ENCODE measurements around the gene ATP5MG. TPM values are rescaled to one million over a fixed set of nuclear protein-coding genes. Genes with fewer than 3 reads are reported as not detected.

Gene ATP5MG
- total RNA-seq, 2 donors from 2014 or later, result 82.3 to 122 TPM

- H3K4me1 ChIP-seq, result peaks cover 0 to 44% of the 10 kb centered on the region in 2 donors
- TF ChIP-seq, protein P1, sequence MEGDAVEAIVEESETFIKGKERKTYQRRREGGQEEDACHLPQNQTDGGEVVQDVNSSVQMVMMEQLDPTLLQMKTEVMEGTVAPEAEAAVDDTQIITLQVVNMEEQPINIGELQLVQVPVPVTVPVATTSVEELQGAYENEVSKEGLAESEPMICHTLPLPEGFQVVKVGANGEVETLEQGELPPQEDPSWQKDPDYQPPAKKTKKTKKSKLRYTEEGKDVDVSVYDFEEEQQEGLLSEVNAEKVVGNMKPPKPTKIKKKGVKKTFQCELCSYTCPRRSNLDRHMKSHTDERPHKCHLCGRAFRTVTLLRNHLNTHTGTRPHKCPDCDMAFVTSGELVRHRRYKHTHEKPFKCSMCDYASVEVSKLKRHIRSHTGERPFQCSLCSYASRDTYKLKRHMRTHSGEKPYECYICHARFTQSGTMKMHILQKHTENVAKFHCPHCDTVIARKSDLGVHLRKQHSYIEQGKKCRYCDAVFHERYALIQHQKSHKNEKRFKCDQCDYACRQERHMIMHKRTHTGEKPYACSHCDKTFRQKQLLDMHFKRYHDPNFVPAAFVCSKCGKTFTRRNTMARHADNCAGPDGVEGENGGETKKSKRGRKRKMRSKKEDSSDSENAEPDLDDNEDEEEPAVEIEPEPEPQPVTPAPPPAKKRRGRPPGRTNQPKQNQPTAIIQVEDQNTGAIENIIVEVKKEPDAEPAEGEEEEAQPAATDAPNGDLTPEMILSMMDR (IDR thresholded peaks at IDR 0.05), result no peak
These were observed 42.3 kb downstream of the ATP5MG start for GRCh38 chr11:118443590-118444218.

DNA sequence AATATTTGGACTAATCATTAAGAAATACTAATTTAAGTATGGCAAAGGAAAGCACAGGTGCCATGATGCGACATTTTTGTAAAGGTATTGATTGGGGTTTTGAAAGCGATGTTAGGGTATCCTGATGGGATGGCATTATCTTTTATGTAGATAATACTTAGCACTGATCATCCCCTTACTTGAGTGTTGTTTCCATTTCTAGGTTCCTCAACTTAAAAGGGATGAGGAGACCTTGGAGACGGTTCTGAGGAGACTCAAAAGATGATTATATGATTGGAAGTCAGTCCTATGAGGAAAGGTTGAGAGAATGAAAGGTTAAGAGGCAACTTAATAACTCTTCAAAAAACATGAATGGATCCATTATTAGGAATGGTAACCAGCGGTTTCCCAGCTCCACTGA, 46.0 kb downstream of the ATP5MG start:
- H3K36me3 ChIP-seq, result no peaks in the 10 kb centered on the region
- no peak overlapping the region for H3K4me3 ChIP-seq
- no peaks in the 10 kb centered on the region for H3K27me3 ChIP-seq
- TF ChIP-seq, protein P1 (IDR thresholded peaks at IDR 0.05), result no peak
- H3K4me1 ChIP-seq, result peaks cover 0 to 10% of the 10 kb centered on the region in 2 donors
- DNase-seq (ENCODE audit: low spot score), result no peak
- no peaks in the 10 kb centered on the region for H3K9me3 ChIP-seq
- no peak overlapping the region for H3K27ac ChIP-seq

More at GRCh38 chr11:118443590-118444218, 42.3 kb downstream of the ATP5MG start:
- no peak for DNase-seq (ENCODE audit: low spot score)
- Histone ChIP-seq H3K27ac (no peak overlapping the region), H3K27me3 (no peaks in the 10 kb centered on the region), H3K9me3 (no peaks in the 10 kb centered on the region), H3K36me3 (no peaks in the 10 kb centered on the region), H3K4me3 (no peak overlapping the region)

- H3K4me3 ChIP-seq, result no peak overlapping the region
- TF ChIP-seq, protein P1 (IDR thresholded peaks at IDR 0.05), result no peak
- no peaks in the 10 kb centered on the region for H3K27me3 ChIP-seq
- H3K27ac ChIP-seq, result no peak overlapping the region
- H3K9me3 ChIP-seq, result no peaks in the 10 kb centered on the region
- no peaks in the 10 kb centered on the region for H3K36me3 ChIP-seq
- peaks cover 0 to 3% of the 10 kb centered on the region in 2 donors for H3K4me1 ChIP-seq
- DNase-seq (ENCODE audit: low spot score), result no peak
These were observed 46.9 kb downstream of the ATP5MG start for GRCh38 chr11:118448294-118448693.

- DNase-seq (ENCODE audit: low spot score), result no peak
- Histone ChIP-seq H3K36me3 (no peaks in the 10 kb centered on the region), H3K4me1 (no peaks in the 10 kb centered on the region), H3K4me3 (no peak overlapping the region), H3K9me3 (no peaks in the 10 kb centered on the region), H3K27me3 (no peaks in the 10 kb centered on the region), H3K27ac (no peak overlapping the region)
- TF ChIP-seq, protein P1 (IDR thresholded peaks at IDR 0.05), result no peak
These were observed 48.0 kb downstream of the ATP5MG start for GRCh38 chr11:118449316-118449918.

- Histone ChIP-seq H3K36me3 (no peaks in the 10 kb centered on the region), H3K4me3 (no peak overlapping the region), H3K27ac (no peak overlapping the region), H3K27me3 (no peaks in the 10 kb centered on the region), H3K4me1 (no peaks in the 10 kb centered on the region), H3K9me3 (no peaks in the 10 kb centered on the region)
- DNase-seq (ENCODE audit: low spot score), result no peak
- TF ChIP-seq, protein P1 (IDR thresholded peaks at IDR 0.05), result no peak
These were observed 49.0 kb downstream of the ATP5MG start for GRCh38 chr11:118450451-118450850.

Other genes starting within 250 kb of the ATP5MG start
- gene SCN4B, start 248.8 kb upstream of the ATP5MG start, total RNA-seq, result 10 to 100 TPM in 1 of 2 donors, 1 to 10 TPM in 1; 2.5 to 11.8 TPM
- 1 to 10 TPM; 3.4 to 8.2 TPM for gene SCN2B, start 225.0 kb upstream of the ATP5MG start, total RNA-seq
- gene JAML, start 176.6 kb upstream of the ATP5MG start, total RNA-seq, result 1 to 10 TPM in 1 of 2 donors, under 1 TPM in 1; 0.48 to 2.2 TPM
- 1 to 10 TPM; 1.0 to 2.0 TPM for gene MPZL3, start 149.2 kb upstream of the ATP5MG start, total RNA-seq
- gene MPZL2, start 137.3 kb upstream of the ATP5MG start, total RNA-seq, result 10 to 100 TPM; 13.8 to 16.8 TPM
- 1 to 10 TPM in 1 of 2 donors, not detected in 1; 1.8 TPM for gene CD3E, start 96.9 kb upstream of the ATP5MG start, total RNA-seq
- 1 to 10 TPM in 1 of 2 donors, not detected in 1; 1.5 TPM for gene CD3D, start 58.9 kb upstream of the ATP5MG start, total RNA-seq
- gene CD3G, start 57.3 kb upstream of the ATP5MG start, total RNA-seq, result under 1 TPM in 1 of 2 donors, not detected in 1; 0.24 TPM
- gene UBE4A, start 42.0 kb upstream of the ATP5MG start, total RNA-seq, result 10 to 100 TPM; 46.3 to 53.4 TPM
- gene KMT2A, start 34.9 kb downstream of the ATP5MG start, total RNA-seq, result 10 to 100 TPM; 28.1 to 41.7 TPM
- gene TTC36, start 125.9 kb downstream of the ATP5MG start, total RNA-seq, result under 1 TPM in 1 of 2 donors, not detected in 1; 0.89 TPM
- 10 to 100 TPM; 15.6 to 16.5 TPM for gene TMEM25, start 129.6 kb downstream of the ATP5MG start, total RNA-seq
- gene IFT46, start 164.3 kb downstream of the ATP5MG start, total RNA-seq, result 10 to 100 TPM; 19.3 to 26.1 TPM
- 100 to 1,000 TPM; 103 to 111 TPM for gene ARCN1, start 170.8 kb downstream of the ATP5MG start, total RNA-seq
- 100 to 1,000 TPM; 102 to 105 TPM for gene PHLDB1, start 206.0 kb downstream of the ATP5MG start, total RNA-seq